CD14-positive monocyte (primary cell): ENCODE measurements around the gene IL18RAP. TPM values are rescaled to one million over a fixed set of nuclear protein-coding genes. Genes with fewer than 3 reads are reported as not detected.

Experiments
- DNase-seq, 3 donors: peaks; one replicate each; pipeline ENCODE4 v3.0.0-alpha.2; 2011 to 2022
- H2AFZ ChIP-seq: 2 replicates; pipeline ENCODE4 v1.6.0; 2012; ENCODE audit warnings: mild to moderate bottlenecking, low read depth, low read length, inconsistent platforms; ENCODE audit not compliant: insufficient read depth, poor library complexity, severe bottlenecking
- H3K27ac ChIP-seq, 2 donors: 1 replicate in 1 of 2; 2 replicates in 1 of 2; pipeline ENCODE4 v1.5.1; 2012 to 2013; ENCODE audit warnings: low read length in 2 of 2, control low read depth in 1 of 2, inconsistent platforms in 1 of 2, low read depth in 1 of 2, mild to moderate bottlenecking in 1 of 2
- H3K27me3 ChIP-seq, 2 donors: one replicate each; pipeline versions ENCODE4 v1.6.0 to v1.6.1; 2011 to 2013; ENCODE audit warnings: low read length in 2 of 2; ENCODE audit not compliant: control insufficient read depth in 2 of 2, insufficient read depth in 2 of 2
- H3K36me3 ChIP-seq, 2 donors: replicated peaks in 1 of 2; 1 replicate in 1 of 2; 2 replicates in 1 of 2; pipeline versions ENCODE4 v1.5.1 to v1.6.1; 2012 to 2013; ENCODE audit warnings: low read length in 2 of 2, control low read depth in 1 of 2, inconsistent platforms in 1 of 2, mild to moderate bottlenecking in 1 of 2; ENCODE audit not compliant: insufficient read depth in 2 of 2, control insufficient read depth in 1 of 2
- H3K4me1 ChIP-seq, 2 donors: 1 replicate in 1 of 2; 2 replicates in 1 of 2; pipeline versions ENCODE4 v1.5.1 to v1.6.1; 2012 to 2013; ENCODE audit warnings: low read length in 2 of 2, control low read depth in 1 of 2, inconsistent platforms in 1 of 2, mild to moderate bottlenecking in 1 of 2, moderate library complexity in 1 of 2; ENCODE audit not compliant: insufficient read depth in 2 of 2, control insufficient read depth in 1 of 2
- H3K4me2 ChIP-seq: replicated peaks from 2 replicates; pipeline ENCODE3; 2012; ENCODE audit warnings: low read length, moderate library complexity, mild to moderate bottlenecking; ENCODE audit not compliant: poor library complexity, severe bottlenecking; ENCODE audit errors: extremely low read depth
- H3K4me3 ChIP-seq, 3 experiments: fragments of 200-600 bp in 1 of 3; sonication (generic) in 1 of 3; replicated peaks in 1 of 3; 1 replicate in 2 of 3; 2 replicates in 1 of 3; pipeline ENCODE4 v1.5.1; 2011 to 2013; ENCODE audit warnings: low read length in 3 of 3, mild to moderate bottlenecking in 3 of 3, control low read depth in 2 of 3, low read depth in 2 of 3, inconsistent platforms in 1 of 3, moderate library complexity in 1 of 3
- H3K79me2 ChIP-seq: 2 replicates; pipeline ENCODE4 v1.6.0; 2012; ENCODE audit warnings: mild to moderate bottlenecking, control low read depth, inconsistent platforms, low read length, moderate library complexity; ENCODE audit not compliant: insufficient read depth
- H3K9ac ChIP-seq: 2 replicates; pipeline ENCODE4 v1.6.0; 2017; ENCODE audit warnings: low read length, mild to moderate bottlenecking; ENCODE audit not compliant: insufficient read depth, poor library complexity, severe bottlenecking
- H3K9me3 ChIP-seq, 2 donors: replicated peaks in 1 of 2; 1 replicate in 1 of 2; 2 replicates in 1 of 2; pipeline versions ENCODE4 v1.5.1 to v1.6.1; 2012 to 2013; ENCODE audit warnings: low read length in 2 of 2, control low read depth in 1 of 2; ENCODE audit not compliant: control insufficient read depth in 1 of 2, insufficient read depth in 1 of 2
- H4K20me1 ChIP-seq: 2 replicates; pipeline ENCODE4 v1.6.0; 2012; ENCODE audit warnings: mild to moderate bottlenecking, low read length, control low read depth, moderate library complexity; ENCODE audit not compliant: insufficient read depth
- H3K27ac Mint-ChIP-seq, 7 donors: one replicate each; pipeline ENCODE4 v1.8.0; 2020; ENCODE audit warnings: mild to moderate bottlenecking in 7 of 7, mixed read lengths in 7 of 7, moderate library complexity in 6 of 7, inconsistent platforms in 2 of 7
- H3K27me3 Mint-ChIP-seq, 3 donors: one replicate each; pipeline ENCODE4 v1.8.0; 2021 to 2022; ENCODE audit warnings: low read depth in 3 of 3, mild to moderate bottlenecking in 3 of 3, mixed read lengths in 3 of 3, moderate library complexity in 3 of 3, inconsistent platforms in 1 of 3
- H3K36me3 Mint-ChIP-seq, 2 donors: one replicate each; pipeline ENCODE4 v1.8.0; 2020; ENCODE audit warnings: mixed read lengths in 2 of 2, inconsistent platforms in 1 of 2, mild to moderate bottlenecking in 1 of 2
- H3K4me1 Mint-ChIP-seq: one replicate; pipeline ENCODE4 v1.8.0; 2020; ENCODE audit warnings: mild to moderate bottlenecking, mixed read lengths
- H3K4me3 Mint-ChIP-seq, 2 donors: one replicate each; pipeline ENCODE4 v1.8.0; 2020; ENCODE audit warnings: mild to moderate bottlenecking in 2 of 2, mixed read lengths in 2 of 2, moderate library complexity in 1 of 2
- H3K9me3 Mint-ChIP-seq, 7 donors: one replicate each; pipeline ENCODE4 v1.8.0; 2020 to 2022; ENCODE audit warnings: mixed read lengths in 7 of 7, mild to moderate bottlenecking in 6 of 7, moderate library complexity in 6 of 7, inconsistent platforms in 2 of 7
- WGBS: methylation state at CpG from one replicate; pipeline ENCODE4 v1.1.5; 2013; ENCODE audit warnings: missing lambda C conversion rate; ENCODE audit not compliant: insufficient coverage; 5-methylcytosine and 5-hydroxymethylcytosine counted together
- intact Hi-C, 2 donors: fragments of 100-400 bp; cut with micrococcal nuclease; formaldehyde crosslinking; loops; one replicate each; pipeline versions ENCODE4 v1.15.0 to v1.15.1; 2023
- polyA plus RNA-seq, 3 donors: library from polyadenylated mRNA; depleted of rRNA in 1 of 3; unstranded in 2 of 3; stranded (reverse) in 1 of 3; fragments of 300-500 nt in 2 of 3; fragments of >200 nt in 1 of 3; fragmentation: Illumina TruSeq in 2 of 3; gene quantifications; 1 replicate in 2 of 3; 2 replicates in 1 of 3; pipeline ENCODE4 v1.2.3, GENCODE V29; 2012 to 2021
- TF ChIP-seq, protein P1 (sequence below): fragments of 200-600 bp; IDR thresholded peaks from one replicate; pipeline ENCODE4 v1.8.0; 2022; ENCODE audit warnings: antibody characterized with exemption, mild to moderate bottlenecking

The IL18RAP gene
- polyA plus RNA-seq, 3 donors: 0.24 TPM; not detected in 2

DNA sequence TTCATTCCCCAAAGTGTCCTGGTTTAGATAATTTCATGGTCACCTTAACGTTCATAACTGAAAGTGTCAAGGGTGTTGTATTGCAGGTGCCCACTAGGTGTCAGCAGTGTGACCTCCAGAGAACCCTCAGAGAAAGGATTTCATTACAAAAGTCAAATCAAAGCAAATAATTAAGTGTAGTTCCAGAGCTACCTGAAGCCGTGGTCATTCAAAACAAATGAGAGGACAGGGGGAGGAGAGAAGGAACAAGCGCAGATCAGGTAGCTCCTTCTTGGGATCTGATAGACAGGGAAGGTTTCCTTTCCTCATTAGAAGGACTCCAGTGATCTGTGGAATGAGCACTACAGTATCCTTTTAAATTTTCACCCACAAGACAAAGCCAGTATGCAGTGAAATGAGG, 50.1 kb downstream of the IL18RAP start, which contains the start of gene SLC9A4:
TSS of gene SLC9A4 (plus strand) at position 207 of the 400 bp plus-strand sequence. CDS start 534 bp downstream, outside the sequence.
- H3K27me3 ChIP-seq: peaks cover 10 to 15% of the 10 kb centered on the region in 2 donors
- H3K36me3 Mint-ChIP-seq: no peaks in the 10 kb centered on the region
- DNase-seq: peak; percentile 27 to 36 (median 34)
- peaks cover 1 to 24% (median 5%) of the 10 kb centered on the region in 3 donors for H3K27me3 Mint-ChIP-seq
- TF ChIP-seq, protein P1, sequence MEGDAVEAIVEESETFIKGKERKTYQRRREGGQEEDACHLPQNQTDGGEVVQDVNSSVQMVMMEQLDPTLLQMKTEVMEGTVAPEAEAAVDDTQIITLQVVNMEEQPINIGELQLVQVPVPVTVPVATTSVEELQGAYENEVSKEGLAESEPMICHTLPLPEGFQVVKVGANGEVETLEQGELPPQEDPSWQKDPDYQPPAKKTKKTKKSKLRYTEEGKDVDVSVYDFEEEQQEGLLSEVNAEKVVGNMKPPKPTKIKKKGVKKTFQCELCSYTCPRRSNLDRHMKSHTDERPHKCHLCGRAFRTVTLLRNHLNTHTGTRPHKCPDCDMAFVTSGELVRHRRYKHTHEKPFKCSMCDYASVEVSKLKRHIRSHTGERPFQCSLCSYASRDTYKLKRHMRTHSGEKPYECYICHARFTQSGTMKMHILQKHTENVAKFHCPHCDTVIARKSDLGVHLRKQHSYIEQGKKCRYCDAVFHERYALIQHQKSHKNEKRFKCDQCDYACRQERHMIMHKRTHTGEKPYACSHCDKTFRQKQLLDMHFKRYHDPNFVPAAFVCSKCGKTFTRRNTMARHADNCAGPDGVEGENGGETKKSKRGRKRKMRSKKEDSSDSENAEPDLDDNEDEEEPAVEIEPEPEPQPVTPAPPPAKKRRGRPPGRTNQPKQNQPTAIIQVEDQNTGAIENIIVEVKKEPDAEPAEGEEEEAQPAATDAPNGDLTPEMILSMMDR: peak; percentile 93
- H3K4me2 ChIP-seq: no peak within 1 kb of the TSS
- H2AFZ ChIP-seq: no peak within 1 kb of the TSS
- intact Hi-C loops: loop anchor here (5.0 kb wide), 2 partner anchors 119 to 144 kb away; partner anchors contain the start of gene SLC9A2 (in 2 of the 2)
- peaks cover 4 to 22% (median 7%) of the 10 kb centered on the region in 7 donors for H3K9me3 Mint-ChIP-seq
- H3K4me1 ChIP-seq: no peaks in the 10 kb centered on the region
- no peak within 1 kb of the TSS for H3K9ac ChIP-seq
- H3K27ac ChIP-seq: no peak within 1 kb of the TSS
- no peak within 1 kb of the TSS for H3K4me3 ChIP-seq
- H3K9me3 ChIP-seq: peaks cover 0 to 3% of the 10 kb centered on the region in 2 donors
- H3K79me2 ChIP-seq: no peaks in the 10 kb centered on the region
- no CpG with 5 or more reads among the region's 3 CpGs for WGBS
- no peak within 1 kb of the TSS for H3K27ac Mint-ChIP-seq
- no peaks in the 10 kb centered on the region for H4K20me1 ChIP-seq
- no peaks in the 10 kb centered on the region for H3K36me3 ChIP-seq
- H3K4me3 Mint-ChIP-seq: no peak within 1 kb of the TSS
- no peaks in the 10 kb centered on the region for H3K4me1 Mint-ChIP-seq

- DNase-seq: no peak
- intact Hi-C loops: loop anchor here (5.0 kb wide), 2 partner anchors 119 to 144 kb away; partner anchors contain the start of gene SLC9A2 (in 2 of the 2)
- Histone ChIP-seq H3K9ac (no peak overlapping the region), H3K9me3 (peaks cover 0 to 3% of the 10 kb centered on the region in 2 donors), H3K4me3 (no peak overlapping the region), H3K4me2 (no peak overlapping the region), H3K4me1 (no peaks in the 10 kb centered on the region), H3K27ac (no peak overlapping the region), H3K79me2 (no peaks in the 10 kb centered on the region), H2AFZ (no peak overlapping the region), H4K20me1 (no peaks in the 10 kb centered on the region), H3K27me3 (peaks cover 10 to 13% of the 10 kb centered on the region in 2 donors), H3K36me3 (no peaks in the 10 kb centered on the region)
- Mint-ChIP-seq H3K4me1 (no peaks in the 10 kb centered on the region), H3K36me3 (no peaks in the 10 kb centered on the region), H3K27ac (no peak overlapping the region), H3K27me3 (peaks cover 1 to 24% (median 3%) of the 10 kb centered on the region in 3 donors), H3K9me3 (peaks cover 4 to 18% (median 7%) of the 10 kb centered on the region in 7 donors), H3K4me3 (no peak overlapping the region)
- TF ChIP-seq, protein P1: no peak
- WGBS: 75% methylated on average over 2 of the region's 3 CpGs
Measured at GRCh38 chr2:102473631-102474030, 50.7 kb downstream of the IL18RAP start.
